H1 (cell line): Measurements from ENCODE around the gene ATP1A1. TPM values are rescaled to one million over a fixed set of nuclear protein-coding genes. Genes with fewer than 3 reads are reported as not detected.

Experiments
- CTCF ChIA-PET: fragments of 300-600 bp; sonication (Branson Sonifier 250); formaldehyde crosslinking; loops from one replicate; lab custom pipeline; 2021; ENCODE audit not compliant: partially characterized antibody; lab: Charles Lee
- POLR2A ChIA-PET: fragments of 300-600 bp; sonication (Branson Sonifier 250); formaldehyde crosslinking; loops from one replicate; lab custom pipeline; 2021; ENCODE audit warnings: inconsistent platforms; ENCODE audit not compliant: partially characterized antibody; lab: Charles Lee
- DNase-seq, 2 experiments: peaks; one replicate each; pipeline versions ENCODE4 v3.0.0 to v3.0.0-alpha.2; 2010 to 2022; ENCODE audit warnings: low spot score in 2 of 2, low read depth in 1 of 2, mixed read lengths in 1 of 2
- FAIRE-seq: peaks from 2 replicates; lab custom pipeline; 2011; peaks lifted over from hg19 to GRCh38; lab: Jason Lieb, UNC
- H2AFZ ChIP-seq: 2 replicates; pipeline ENCODE4 v1.8.1; 2012; ENCODE audit warnings: low read length, inconsistent platforms
- H2AK5ac ChIP-seq: 2 replicates; pipeline ENCODE4 v1.6.1; 2013; ENCODE audit warnings: low read depth, low read length
- H2BK120ac ChIP-seq: replicated peaks from 2 replicates; pipeline ENCODE3; 2013; ENCODE audit warnings: low read depth, low read length, inconsistent platforms
- H2BK12ac ChIP-seq: 2 replicates; pipeline ENCODE4 v1.6.1; 2013; ENCODE audit warnings: low read depth, low read length
- H2BK15ac ChIP-seq: 2 replicates; pipeline ENCODE4 v1.6.1; 2013; ENCODE audit warnings: low read length
- H2BK20ac ChIP-seq: 2 replicates; pipeline ENCODE4 v1.6.1; 2013; ENCODE audit warnings: low read length
- H2BK5ac ChIP-seq: 2 replicates; pipeline ENCODE4 v1.6.1; 2013; ENCODE audit warnings: low read depth, low read length
- H3K14ac ChIP-seq: 2 replicates; pipeline ENCODE4 v1.6.1; 2013; ENCODE audit warnings: inconsistent platforms; ENCODE audit not compliant: insufficient read length
- H3K18ac ChIP-seq: 2 replicates; pipeline ENCODE4 v1.6.1; 2013; ENCODE audit warnings: low read length; ENCODE audit errors: extremely low read depth
- H3K23ac ChIP-seq: 2 replicates; pipeline ENCODE4 v1.6.1; 2013; ENCODE audit warnings: inconsistent platforms; ENCODE audit not compliant: insufficient read length
- H3K23me2 ChIP-seq: 2 replicates; pipeline ENCODE4 v1.6.1; 2013; ENCODE audit warnings: low read depth, low read length
- H3K27ac ChIP-seq: 2 replicates; pipeline ENCODE4 v1.6.1; 2011; ENCODE audit warnings: low read depth, low read length, inconsistent platforms
- H3K27me3 ChIP-seq, 4 experiments: replicated peaks in 1 of 4; 1 replicate in 1 of 4; 2 replicates in 3 of 4; pipeline versions ENCODE4 v1.6.1 to v1.8.1; 2011 to 2013; ENCODE audit warnings: low read length in 3 of 4, mild to moderate bottlenecking in 3 of 4, inconsistent platforms in 2 of 4, mixed read lengths in 2 of 4, moderate library complexity in 1 of 4; ENCODE audit not compliant: control insufficient read depth in 3 of 4, insufficient read depth in 3 of 4; ENCODE audit errors: extremely low read depth in 1 of 4
- H3K36me3 ChIP-seq, 4 experiments: 2 replicates each; pipeline versions ENCODE4 v1.6.1 to v1.8.1; 2011 to 2013; ENCODE audit warnings: mild to moderate bottlenecking in 4 of 4, low read length in 3 of 4, moderate library complexity in 2 of 4, control low read depth in 1 of 4, inconsistent platforms in 1 of 4; ENCODE audit not compliant: insufficient read depth in 4 of 4, control insufficient read depth in 2 of 4
- H3K4ac ChIP-seq: replicated peaks from 2 replicates; pipeline ENCODE3; 2013; ENCODE audit warnings: low read length, low read depth, mixed read lengths, inconsistent platforms; ENCODE audit not compliant: insufficient read length
- H3K4me1 ChIP-seq, 4 experiments: replicated peaks in 1 of 4; 1 replicate in 1 of 4; 2 replicates in 3 of 4; pipeline versions ENCODE4 v1.6.1 to v1.8.1; 2011 to 2013; ENCODE audit warnings: low read length in 3 of 4, inconsistent platforms in 2 of 4, mixed read lengths in 1 of 4; ENCODE audit not compliant: insufficient read depth in 4 of 4, control insufficient read depth in 3 of 4
- H3K4me2 ChIP-seq, 2 experiments: 2 replicates each; pipeline versions ENCODE4 v1.6.1 to v1.8.1; 2011 to 2013; ENCODE audit warnings: low read depth in 2 of 2, low read length in 2 of 2, control low read depth in 1 of 2, inconsistent platforms in 1 of 2, mild to moderate bottlenecking in 1 of 2; ENCODE audit not compliant: insufficient read depth in 1 of 2
- H3K4me3 ChIP-seq, 4 experiments: fragments of 200-600, 300-600 bp in 1 of 4; sonication (generic), shearing (Covaris generic), sonication (Bioruptor Twin) in 1 of 4; 2 replicates each; pipeline versions ENCODE4 v1.5.1 to v1.8.1; 2011 to 2016; ENCODE audit warnings: low read length in 4 of 4, low read depth in 3 of 4, control low read depth in 2 of 4, inconsistent platforms in 2 of 4, mild to moderate bottlenecking in 2 of 4, mixed read lengths in 1 of 4, moderate library complexity in 1 of 4; ENCODE audit not compliant: insufficient read depth in 2 of 4; ENCODE audit errors: extremely low read depth in 1 of 4
- H3K56ac ChIP-seq: replicated peaks from 2 replicates; pipeline ENCODE3; 2013; ENCODE audit warnings: low read depth, mild to moderate bottlenecking, mixed read lengths, low read length, inconsistent platforms; ENCODE audit not compliant: insufficient read length
- H3K79me1 ChIP-seq: 2 replicates; pipeline ENCODE4 v1.6.1; 2013; ENCODE audit warnings: low read depth, low read length, control low read depth
- H3K79me2 ChIP-seq, 2 experiments: 2 replicates each; pipeline versions ENCODE4 v1.6.1 to v1.8.1; 2012 to 2013; ENCODE audit warnings: low read length in 2 of 2, mild to moderate bottlenecking in 2 of 2, inconsistent platforms in 1 of 2; ENCODE audit not compliant: insufficient read depth in 2 of 2, control insufficient read depth in 1 of 2
- H3K9ac ChIP-seq, 4 experiments: replicated peaks in 1 of 4; 1 replicate in 1 of 4; 2 replicates in 3 of 4; pipeline versions ENCODE4 v1.6.1 to v1.8.1; 2011 to 2013; ENCODE audit warnings: low read depth in 3 of 4, low read length in 3 of 4, control low read depth in 2 of 4, mild to moderate bottlenecking in 2 of 4, moderate library complexity in 2 of 4, inconsistent platforms in 1 of 4; ENCODE audit errors: extremely low read depth in 1 of 4
- H3K9me3 ChIP-seq, 2 experiments: 2 replicates each; pipeline versions ENCODE4 v1.6.1 to v1.8.1; 2012 to 2013; ENCODE audit warnings: mild to moderate bottlenecking in 2 of 2, moderate library complexity in 2 of 2, control low read depth in 1 of 2, inconsistent platforms in 1 of 2, low read depth in 1 of 2, low read length in 1 of 2, mixed read lengths in 1 of 2; ENCODE audit not compliant: insufficient read depth in 2 of 2
- H4K20me1 ChIP-seq, 2 experiments: replicated peaks in 1 of 2; 2 replicates each; pipeline versions ENCODE3 to v1.8.1; 2011 to 2013; ENCODE audit warnings: inconsistent platforms in 2 of 2, low read length in 2 of 2, mild to moderate bottlenecking in 1 of 2; ENCODE audit not compliant: insufficient read depth in 2 of 2, control insufficient read depth in 1 of 2
- H4K5ac ChIP-seq: 2 replicates; pipeline ENCODE4 v1.6.1; 2013; ENCODE audit warnings: low read length, low read depth, mixed read lengths, inconsistent platforms; ENCODE audit not compliant: insufficient read length
- H4K8ac ChIP-seq: 2 replicates; pipeline ENCODE4 v1.8.0; 2013; ENCODE audit warnings: mild to moderate bottlenecking, moderate library complexity, low read length, inconsistent platforms; ENCODE audit not compliant: insufficient read depth; ENCODE audit errors: extremely low read depth
- H4K91ac ChIP-seq: replicated peaks from 2 replicates; pipeline ENCODE3; 2013; ENCODE audit warnings: low read length, mixed read lengths, inconsistent platforms; ENCODE audit not compliant: insufficient read length
- CHD2 ChIP-seq: IDR thresholded peaks from 2 replicates; pipeline ENCODE4 v1.6.1; 2012; ENCODE audit warnings: low read length, improper control_type of control experiment
- CTBP2 ChIP-seq: IDR thresholded peaks from 2 replicates; pipeline ENCODE4 v1.7.0; 2011; ENCODE audit warnings: borderline replicate concordance, mild to moderate bottlenecking, moderate library complexity, mixed read lengths, low read length; ENCODE audit not compliant: insufficient read depth, insufficient read length
- EGR1 ChIP-seq: IDR thresholded peaks from 2 replicates; pipeline ENCODE4 v1.6.1; 2011; ENCODE audit warnings: low read depth, low read length, borderline replicate concordance
- EZH2 ChIP-seq: fragments of 200-600 bp; sonication (generic); IDR thresholded peaks from 2 replicates; pipeline ENCODE4 v1.7.1; 2012; ENCODE audit warnings: low read depth, mild to moderate bottlenecking, moderate library complexity, low read length, inconsistent platforms; ENCODE audit not compliant: severe bottlenecking
- FOSL1 ChIP-seq: IDR thresholded peaks from 2 replicates; pipeline ENCODE4 v1.6.1; 2011; ENCODE audit warnings: mild to moderate bottlenecking, low read depth, low read length, moderate library complexity; ENCODE audit not compliant: insufficient read depth
- KDM5A ChIP-seq: fragments of 200-600 bp; IDR thresholded peaks from 2 replicates; pipeline ENCODE4 v1.7.1; 2012; ENCODE audit warnings: mild to moderate bottlenecking, low read length, inconsistent platforms, mixed read lengths
- NRF1 ChIP-seq: IDR thresholded peaks from 2 replicates; pipeline ENCODE4 v1.6.1; 2011; ENCODE audit warnings: mild to moderate bottlenecking, low read depth, low read length, improper control_type of control experiment
- POU5F1 ChIP-seq: IDR thresholded peaks from 2 replicates; pipeline ENCODE4 v1.6.1; 2011; ENCODE audit warnings: low read depth, mild to moderate bottlenecking, low read length, moderate library complexity
- RXRA ChIP-seq: IDR thresholded peaks from 2 replicates; pipeline ENCODE4 v1.6.1; 2011; ENCODE audit warnings: low read depth, mild to moderate bottlenecking, low read length, moderate library complexity; ENCODE audit not compliant: insufficient read depth
- SAP30 ChIP-seq: fragments of 300-600 bp; sonication (generic); IDR thresholded peaks from 2 replicates; pipeline ENCODE4 v1.7.1; 2012; ENCODE audit warnings: low read length, moderate library complexity, mild to moderate bottlenecking, inconsistent platforms; ENCODE audit not compliant: insufficient read depth, insufficient replicate concordance
- SRF ChIP-seq: IDR thresholded peaks from 2 replicates; pipeline ENCODE4 v1.6.1; 2011; ENCODE audit warnings: mild to moderate bottlenecking, low read depth, low read length, moderate library complexity
- TEAD4 ChIP-seq: IDR thresholded peaks from 2 replicates; pipeline ENCODE4 v1.6.1; 2012; ENCODE audit warnings: low read depth, low read length, inconsistent platforms, mixed read lengths
- WGBS, 2 experiments: shearing (Covaris generic) in 1 of 2; methylation state at CpG; one replicate each; pipeline versions ENCODE4 v1.1.6 to v1.1.7; 2013 to 2015; ENCODE audit warnings: low lambda C conversion rate in 2 of 2, mixed read lengths in 2 of 2, inconsistent platforms in 1 of 2, low coverage in 1 of 2, missing lambda C conversion rate in 1 of 2; ENCODE audit not compliant: insufficient replicate concordance in 2 of 2, insufficient coverage in 1 of 2, insufficient read length in 1 of 2; ENCODE audit errors: extremely low coverage in 1 of 2, missing lambda C conversion rate in 1 of 2; 5-methylcytosine and 5-hydroxymethylcytosine counted together
- polyA plus RNA-seq, 7 experiments: library from polyadenylated mRNA; depleted of rRNA in 3 of 7; stranded (reverse) in 5 of 7; unstranded in 2 of 7; fragments of >200 nt in 5 of 7; fragments of 200-250 nt in 2 of 7; gene quantifications; 1 replicate in 5 of 7; 2 replicates in 1 of 7; 4 replicates in 1 of 7; pipeline versions ENCODE4 v1.2.1 to v1.2.3, GENCODE V29; 2011 to 2013; ENCODE audit warnings: missing spikeins in 2 of 7, mixed read lengths in 2 of 7
- total RNA-seq: library from RNA; stranded (reverse); fragmentation: NEBNext Ultra II Directional; extraction: Animal tissue kit (Norgen Biotek cat#: 25700); gene quantifications from 2 replicates; pipeline ENCODE4 v1.2.1, GENCODE V29; 2021
- TF ChIP-seq, protein P1 (sequence below): IDR thresholded peaks from 2 replicates; pipeline ENCODE4 v1.6.1; 2011; ENCODE audit warnings: low read length, improper control_type of control experiment
- TF ChIP-seq, protein P2 (sequence below): IDR thresholded peaks from 2 replicates; pipeline ENCODE4 v1.6.1; 2012; ENCODE audit warnings: inconsistent platforms

ATP1A1 gene
- total and polyA plus RNA-seq, 2 of the 8 experiments (the other 6 are each of a cell fraction or from before 2014, with no cell fraction given): 222 to 325 TPM

DNA sequence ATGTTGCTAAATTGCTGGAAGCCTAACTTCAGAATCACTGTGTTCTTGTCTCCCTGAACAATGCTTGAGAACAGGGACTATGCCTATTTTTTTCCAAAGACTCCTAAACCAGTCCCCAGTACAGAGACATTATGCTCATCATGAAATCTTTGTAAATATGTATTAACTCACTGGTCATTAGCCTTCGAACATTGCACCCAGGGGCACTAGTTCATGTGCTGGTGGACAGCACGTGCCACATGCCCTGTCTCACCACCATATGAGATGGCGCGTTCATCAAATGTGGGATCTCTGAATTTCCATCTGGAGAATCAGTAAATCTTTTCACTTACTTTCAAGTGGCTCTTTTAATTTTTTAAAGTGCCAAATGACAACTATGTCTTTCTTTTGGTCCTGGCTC is 11.0 kb upstream of the ATP1A1 start:
- H3K4me3 ChIP-seq: no peak overlapping the region
- no peak overlapping the region for H3K23ac ChIP-seq
- no peaks in the 10 kb centered on the region for H3K79me2 ChIP-seq
- no peak for DNase-seq
- 93% methylated on average over 4 of the region's 4 CpGs; no CpG with 5 or more reads in 1 of the 2 experiments for WGBS, 2 experiments
- H3K27me3 ChIP-seq: no peaks in the 10 kb centered on the region
- no peak overlapping the region for H2BK15ac ChIP-seq
- no peak overlapping the region for H2AFZ ChIP-seq
- H3K4me1 ChIP-seq: no peaks in the 10 kb centered on the region; a peak in 1 of 7 replicates
- H3K23me2 ChIP-seq: no peaks in the 10 kb centered on the region
- H2BK12ac ChIP-seq: no peak overlapping the region
- no peak overlapping the region for H3K18ac ChIP-seq
- H2AK5ac ChIP-seq: no peak overlapping the region
- no peak overlapping the region for H2BK20ac ChIP-seq
- ChIA-PET CTCF (no interaction called here), POLR2A (no interaction called here)
- no peak overlapping the region for H3K56ac ChIP-seq
- no peak for FAIRE-seq
- H3K4me2 ChIP-seq: no peak overlapping the region
- H3K79me1 ChIP-seq: no peaks in the 10 kb centered on the region
- no peaks in the 10 kb centered on the region for H4K20me1 ChIP-seq
- H3K14ac ChIP-seq: no peak overlapping the region
- H2BK120ac ChIP-seq: no peak overlapping the region
- H3K4ac ChIP-seq: no peak overlapping the region
- no peaks in the 10 kb centered on the region for H3K36me3 ChIP-seq
- no peak overlapping the region for H3K9ac ChIP-seq
- H3K27ac ChIP-seq: no peak overlapping the region
- no peak overlapping the region for H4K5ac ChIP-seq
- H3K9me3 ChIP-seq: no peaks in the 10 kb centered on the region
- H2BK5ac ChIP-seq: no peak overlapping the region
- no peak overlapping the region for H4K91ac ChIP-seq
- H4K8ac ChIP-seq: no peak overlapping the region
- TF ChIP-seq SAP30 (no peak), CTBP2 (no peak), NRF1 (no peak), FOSL1 (no peak), POU5F1 (no peak), EGR1 (no peak), SRF (no peak), TEAD4 (no peak), RXRA (no peak), EZH2 (no peak), KDM5A (no peak), CHD2 (no peak)
- TF ChIP-seq, protein P1, sequence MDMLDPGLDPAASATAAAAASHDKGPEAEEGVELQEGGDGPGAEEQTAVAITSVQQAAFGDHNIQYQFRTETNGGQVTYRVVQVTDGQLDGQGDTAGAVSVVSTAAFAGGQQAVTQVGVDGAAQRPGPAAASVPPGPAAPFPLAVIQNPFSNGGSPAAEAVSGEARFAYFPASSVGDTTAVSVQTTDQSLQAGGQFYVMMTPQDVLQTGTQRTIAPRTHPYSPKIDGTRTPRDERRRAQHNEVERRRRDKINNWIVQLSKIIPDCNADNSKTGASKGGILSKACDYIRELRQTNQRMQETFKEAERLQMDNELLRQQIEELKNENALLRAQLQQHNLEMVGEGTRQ: no peak
- TF ChIP-seq, protein P2, sequence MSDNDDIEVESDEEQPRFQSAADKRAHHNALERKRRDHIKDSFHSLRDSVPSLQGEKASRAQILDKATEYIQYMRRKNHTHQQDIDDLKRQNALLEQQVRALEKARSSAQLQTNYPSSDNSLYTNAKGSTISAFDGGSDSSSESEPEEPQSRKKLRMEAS: no peak
